ENCODE data around the gene TUBAL3. TPM values are rescaled to one million over a fixed set of nuclear protein-coding genes. Genes with fewer than 3 reads are reported as not detected.

Gene TUBAL3
- total and polyA plus RNA-seq, 4 donors = 0.75 TPM; not detected in 3

DNA sequence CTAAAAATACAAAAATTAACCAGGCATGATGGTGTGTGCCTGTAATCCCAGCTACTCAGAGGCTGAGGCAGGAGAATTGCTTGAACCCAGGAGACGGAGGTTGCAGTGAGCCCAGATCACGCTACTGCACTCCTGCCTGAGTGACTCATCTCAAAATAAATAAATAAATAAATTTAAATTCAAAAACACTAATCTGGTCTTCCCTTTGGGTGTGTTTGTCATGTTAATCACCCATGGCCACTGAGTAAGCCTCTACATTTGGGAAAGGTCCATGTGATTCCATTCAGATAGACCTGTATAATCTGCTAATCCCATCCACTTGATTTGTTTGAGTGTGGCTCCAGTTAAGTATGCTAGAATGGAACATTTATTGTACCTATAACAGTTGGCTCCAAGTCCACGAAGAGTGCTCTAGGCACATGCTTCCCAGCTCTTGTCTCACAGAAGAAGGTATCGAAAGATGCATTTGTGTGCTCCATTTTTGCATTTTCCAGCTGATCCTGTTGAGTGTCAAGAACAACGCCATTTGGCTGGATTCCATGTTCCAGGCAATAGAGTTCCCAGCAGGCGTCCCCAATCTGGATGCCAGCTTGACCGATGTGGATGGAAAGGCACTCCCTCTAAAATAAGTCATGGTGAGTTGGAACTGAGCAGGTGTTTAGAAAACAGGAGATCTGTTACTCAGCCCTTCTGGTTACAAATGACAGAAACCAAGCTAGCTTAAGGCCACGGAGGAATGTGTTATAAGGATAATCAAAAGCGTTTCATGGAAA, 4.0 kb downstream of the TUBAL3 start:
- H3K9ac ChIP-seq (ENCODE audit: low read depth in 1 of 2, low read length in 2 of 2) = no peak overlapping the region
- H3K9me3 ChIP-seq (ENCODE audit: control insufficient read depth in 4 of 4, low read length in 3 of 4) = no peaks in the 10 kb centered on the region
- no peaks in the 10 kb centered on the region for H3K36me3 ChIP-seq (ENCODE audit: control insufficient read depth in 4 of 4, insufficient read depth in 3 of 4, low read depth in 1 of 4, low read length in 3 of 4)
- H3K4me3 ChIP-seq (ENCODE audit: low read depth in 1 of 3, low read length in 3 of 3) = no peak overlapping the region
- no peaks in the 10 kb centered on the region for H3K27me3 ChIP-seq (ENCODE audit: control insufficient read depth in 4 of 4, insufficient read depth in 4 of 4, low read length in 3 of 4)
- no peak for DNase-seq (ENCODE audit: low spot score)
- 91% methylated on average over 9 of the region's 9 CpGs for WGBS
- H3K27ac ChIP-seq (ENCODE audit: low read depth in 1 of 2, low read length in 2 of 2) = no peak overlapping the region
- TF ChIP-seq, protein P1, sequence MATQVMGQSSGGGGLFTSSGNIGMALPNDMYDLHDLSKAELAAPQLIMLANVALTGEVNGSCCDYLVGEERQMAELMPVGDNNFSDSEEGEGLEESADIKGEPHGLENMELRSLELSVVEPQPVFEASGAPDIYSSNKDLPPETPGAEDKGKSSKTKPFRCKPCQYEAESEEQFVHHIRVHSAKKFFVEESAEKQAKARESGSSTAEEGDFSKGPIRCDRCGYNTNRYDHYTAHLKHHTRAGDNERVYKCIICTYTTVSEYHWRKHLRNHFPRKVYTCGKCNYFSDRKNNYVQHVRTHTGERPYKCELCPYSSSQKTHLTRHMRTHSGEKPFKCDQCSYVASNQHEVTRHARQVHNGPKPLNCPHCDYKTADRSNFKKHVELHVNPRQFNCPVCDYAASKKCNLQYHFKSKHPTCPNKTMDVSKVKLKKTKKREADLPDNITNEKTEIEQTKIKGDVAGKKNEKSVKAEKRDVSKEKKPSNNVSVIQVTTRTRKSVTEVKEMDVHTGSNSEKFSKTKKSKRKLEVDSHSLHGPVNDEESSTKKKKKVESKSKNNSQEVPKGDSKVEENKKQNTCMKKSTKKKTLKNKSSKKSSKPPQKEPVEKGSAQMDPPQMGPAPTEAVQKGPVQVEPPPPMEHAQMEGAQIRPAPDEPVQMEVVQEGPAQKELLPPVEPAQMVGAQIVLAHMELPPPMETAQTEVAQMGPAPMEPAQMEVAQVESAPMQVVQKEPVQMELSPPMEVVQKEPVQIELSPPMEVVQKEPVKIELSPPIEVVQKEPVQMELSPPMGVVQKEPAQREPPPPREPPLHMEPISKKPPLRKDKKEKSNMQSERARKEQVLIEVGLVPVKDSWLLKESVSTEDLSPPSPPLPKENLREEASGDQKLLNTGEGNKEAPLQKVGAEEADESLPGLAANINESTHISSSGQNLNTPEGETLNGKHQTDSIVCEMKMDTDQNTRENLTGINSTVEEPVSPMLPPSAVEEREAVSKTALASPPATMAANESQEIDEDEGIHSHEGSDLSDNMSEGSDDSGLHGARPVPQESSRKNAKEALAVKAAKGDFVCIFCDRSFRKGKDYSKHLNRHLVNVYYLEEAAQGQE (IDR thresholded peaks at IDR 0.05) = no peak
- no peak for TF ChIP-seq EGR1 (IDR thresholded peaks at IDR 0.05; ENCODE audit: low read depth in 2 of 2)
- H3K4me1 ChIP-seq (ENCODE audit: control insufficient read depth in 4 of 4, insufficient read depth in 4 of 4, low read length in 3 of 4) = no peaks in the 10 kb centered on the region

- Histone ChIP-seq H3K27me3 (ENCODE audit: control insufficient read depth in 4 of 4, insufficient read depth in 4 of 4, low read length in 3 of 4) (no peaks in the 10 kb centered on the region), H3K4me1 (ENCODE audit: control insufficient read depth in 4 of 4, insufficient read depth in 4 of 4, low read length in 3 of 4) (no peaks in the 10 kb centered on the region), H3K9me3 (ENCODE audit: control insufficient read depth in 4 of 4, low read length in 3 of 4) (no peaks in the 10 kb centered on the region), H3K4me3 (ENCODE audit: low read depth in 1 of 3, low read length in 3 of 3) (no peak overlapping the region), H3K36me3 (ENCODE audit: control insufficient read depth in 4 of 4, insufficient read depth in 3 of 4, low read depth in 1 of 4, low read length in 3 of 4) (no peaks in the 10 kb centered on the region), H3K9ac (ENCODE audit: low read depth in 1 of 2, low read length in 2 of 2) (no peak overlapping the region), H3K27ac (ENCODE audit: low read depth in 1 of 2, low read length in 2 of 2) (no peak overlapping the region)
- no peak for TF ChIP-seq JUND (IDR thresholded peaks at IDR 0.05)
- TF ChIP-seq, protein P2, sequence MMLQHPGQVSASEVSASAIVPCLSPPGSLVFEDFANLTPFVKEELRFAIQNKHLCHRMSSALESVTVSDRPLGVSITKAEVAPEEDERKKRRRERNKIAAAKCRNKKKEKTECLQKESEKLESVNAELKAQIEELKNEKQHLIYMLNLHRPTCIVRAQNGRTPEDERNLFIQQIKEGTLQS (IDR thresholded peaks at IDR 0.05) = no peak
- TF ChIP-seq YY1 (IDR thresholded peaks at IDR 0.05) = no peak
- TF ChIP-seq RXRA (IDR thresholded peaks at IDR 0.05) = no peak
- no peak for TF ChIP-seq SP1 (IDR thresholded peaks at IDR 0.05)
- TF ChIP-seq, protein P3, sequence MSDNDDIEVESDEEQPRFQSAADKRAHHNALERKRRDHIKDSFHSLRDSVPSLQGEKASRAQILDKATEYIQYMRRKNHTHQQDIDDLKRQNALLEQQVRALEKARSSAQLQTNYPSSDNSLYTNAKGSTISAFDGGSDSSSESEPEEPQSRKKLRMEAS (IDR thresholded peaks at IDR 0.05) = no peak
- TF ChIP-seq, protein P1 (IDR thresholded peaks at IDR 0.05) = no peak
- TF ChIP-seq GABPA (IDR thresholded peaks at IDR 0.05 in 1 of 2, conservative IDR thresholded peaks at IDR 0.05 in 1 of 2) = no peak
- TF ChIP-seq NR2F2 (IDR thresholded peaks at IDR 0.05) = no peak
- no peak for TF ChIP-seq HNF4G (IDR thresholded peaks at IDR 0.05)
- TF ChIP-seq HNF4A (conservative IDR thresholded peaks at IDR 0.05) = no peak
- TF ChIP-seq TAF1 (conservative IDR thresholded peaks at IDR 0.05) = no peak
- no peak for TF ChIP-seq EGR1 (IDR thresholded peaks at IDR 0.05; ENCODE audit: low read depth in 2 of 2)
- no peak for TF ChIP-seq RAD21 (IDR thresholded peaks at IDR 0.05)
- no peak for TF ChIP-seq FOXA1 (IDR thresholded peaks at IDR 0.05)
- no peak for TF ChIP-seq ZBTB33 (IDR thresholded peaks at IDR 0.05)
- no peak for DNase-seq (ENCODE audit: low spot score)
- WGBS = 80% methylated on average over 6 of the region's 6 CpGs
These were observed 5.3 kb downstream of the TUBAL3 start for GRCh38 chr10:5399332-5399731.
